ENCODE results near the gene CHST13.

GRCh38 chr3:126540342-126540849, 16.4 kb downstream of the CHST13 start:
- TF ChIP-seq, protein P1, sequence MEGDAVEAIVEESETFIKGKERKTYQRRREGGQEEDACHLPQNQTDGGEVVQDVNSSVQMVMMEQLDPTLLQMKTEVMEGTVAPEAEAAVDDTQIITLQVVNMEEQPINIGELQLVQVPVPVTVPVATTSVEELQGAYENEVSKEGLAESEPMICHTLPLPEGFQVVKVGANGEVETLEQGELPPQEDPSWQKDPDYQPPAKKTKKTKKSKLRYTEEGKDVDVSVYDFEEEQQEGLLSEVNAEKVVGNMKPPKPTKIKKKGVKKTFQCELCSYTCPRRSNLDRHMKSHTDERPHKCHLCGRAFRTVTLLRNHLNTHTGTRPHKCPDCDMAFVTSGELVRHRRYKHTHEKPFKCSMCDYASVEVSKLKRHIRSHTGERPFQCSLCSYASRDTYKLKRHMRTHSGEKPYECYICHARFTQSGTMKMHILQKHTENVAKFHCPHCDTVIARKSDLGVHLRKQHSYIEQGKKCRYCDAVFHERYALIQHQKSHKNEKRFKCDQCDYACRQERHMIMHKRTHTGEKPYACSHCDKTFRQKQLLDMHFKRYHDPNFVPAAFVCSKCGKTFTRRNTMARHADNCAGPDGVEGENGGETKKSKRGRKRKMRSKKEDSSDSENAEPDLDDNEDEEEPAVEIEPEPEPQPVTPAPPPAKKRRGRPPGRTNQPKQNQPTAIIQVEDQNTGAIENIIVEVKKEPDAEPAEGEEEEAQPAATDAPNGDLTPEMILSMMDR (IDR thresholded peaks at IDR 0.05): no peak
- no peak for TF ChIP-seq POLR2A (IDR thresholded peaks at IDR 0.05)
